GM23248 (cell line): Measurements from ENCODE around the gene ANKRD24. TPM values are rescaled to one million over a fixed set of nuclear protein-coding genes. Genes with fewer than 3 reads are reported as not detected.

Experiments used
- DNase-seq: peaks from one replicate; pipeline ENCODE4 v3.0.0-alpha.2; 2015
- H2AFZ ChIP-seq: fragments of 200-600 bp; sonication (generic); 2 replicates; pipeline ENCODE4 v1.6.1; 2016; ENCODE audit warnings: antibody characterized with exemption
- H3F3A ChIP-seq: fragments of 200-600 bp; sonication (generic); 2 replicates; pipeline ENCODE4 v1.6.1; 2016; ENCODE audit warnings: mild to moderate bottlenecking, antibody characterized with exemption, mixed run types; ENCODE audit not compliant: insufficient read depth
- H3K27ac ChIP-seq: fragments of 200-600 bp; sonication (generic); 2 replicates; pipeline ENCODE4 v1.5.1; 2016; ENCODE audit warnings: mild to moderate bottlenecking
- H3K27me3 ChIP-seq: fragments of 200-600 bp; sonication (generic); replicated peaks from 2 replicates; pipeline ENCODE4 v1.6.1; 2016; ENCODE audit warnings: mild to moderate bottlenecking; ENCODE audit not compliant: insufficient read depth
- H3K36me3 ChIP-seq: fragments of 200-600 bp; sonication (generic); 2 replicates; pipeline ENCODE4 v1.6.1; 2016; ENCODE audit warnings: low read depth, mild to moderate bottlenecking
- H3K4me1 ChIP-seq: fragments of 200-600 bp; sonication (generic); 2 replicates; pipeline ENCODE4 v1.6.1; 2016; ENCODE audit warnings: mild to moderate bottlenecking; ENCODE audit not compliant: insufficient read depth
- H3K4me2 ChIP-seq: fragments of 200-600 bp; sonication (generic); one replicate; pipeline ENCODE4 v1.6.1; 2016; ENCODE audit warnings: mild to moderate bottlenecking; ENCODE audit not compliant: unreplicated experiment
- H3K4me3 ChIP-seq: fragments of 200-600 bp; sonication (generic); 2 replicates; pipeline ENCODE4 v1.5.1; 2016; ENCODE audit warnings: mild to moderate bottlenecking
- H3K79me2 ChIP-seq: fragments of 200-600 bp; sonication (generic); 2 replicates; pipeline ENCODE4 v1.6.1; 2016; ENCODE audit warnings: mild to moderate bottlenecking; ENCODE audit not compliant: insufficient read depth
- H3K9ac ChIP-seq: fragments of 200-600 bp; sonication (generic); 2 replicates; pipeline ENCODE4 v1.6.1; 2016; ENCODE audit warnings: mild to moderate bottlenecking
- H3K9me2 ChIP-seq: fragments of 200-600 bp; sonication (generic); 2 replicates; pipeline ENCODE4 v1.6.1; 2016; ENCODE audit warnings: mixed run types, mild to moderate bottlenecking, moderate library complexity; ENCODE audit not compliant: insufficient read depth
- H3K9me3 ChIP-seq: fragments of 200-600 bp; sonication (generic); one replicate; pipeline ENCODE4 v1.6.1; 2017; ENCODE audit warnings: low read depth
- H4K20me1 ChIP-seq: fragments of 200-600 bp; sonication (generic); 2 replicates; pipeline ENCODE4 v1.6.0; 2016; ENCODE audit not compliant: insufficient read depth
- EZH2 ChIP-seq: fragments of 200-600 bp; sonication (generic); IDR thresholded peaks from 2 replicates; pipeline ENCODE4 v1.6.1; 2018; ENCODE audit warnings: antibody characterized with exemption, mild to moderate bottlenecking; ENCODE audit not compliant: insufficient read depth, poor library complexity, severe bottlenecking
- EZH2phosphoT487 ChIP-seq: fragments of 200-600 bp; sonication (generic); IDR thresholded peaks from 2 replicates; pipeline ENCODE4 v1.6.1; 2018; ENCODE audit warnings: antibody characterized with exemption, moderate library complexity, mild to moderate bottlenecking, low read depth; ENCODE audit not compliant: insufficient read depth
- WGBS, 2 experiments: methylation state at CpG; one replicate each; pipeline ENCODE4 v1.1.6; 2015 to 2017; ENCODE audit warnings: low lambda C conversion rate in 2 of 2, low coverage in 1 of 2; ENCODE audit errors: missing lambda C conversion rate in 2 of 2; 5-methylcytosine and 5-hydroxymethylcytosine counted together
- in situ Hi-C: fragments of 300-500 bp; cut with MboI; formaldehyde crosslinking; loops from 2 replicates; pipeline ENCODE4 v1.15.0; 2020
- polyA plus RNA-seq: library from polyadenylated mRNA; unstranded; fragments of >200 nt; fragmentation: Nextera tagmentation; extraction: Ambion mirVana; gene quantifications from 2 replicates; pipeline ENCODE4 v1.2.1, GENCODE V29; 2016
- total RNA-seq: library from RNA; depleted of rRNA; stranded (reverse); fragments of >200 nt; shearing (Covaris generic); gene quantifications from 2 replicates; pipeline ENCODE4 v1.2.3, GENCODE V29; 2014

Gene ANKRD24
- total and polyA plus RNA-seq, 2 experiments from 2014 or later = 0.46 to 0.54 TPM

DNA sequence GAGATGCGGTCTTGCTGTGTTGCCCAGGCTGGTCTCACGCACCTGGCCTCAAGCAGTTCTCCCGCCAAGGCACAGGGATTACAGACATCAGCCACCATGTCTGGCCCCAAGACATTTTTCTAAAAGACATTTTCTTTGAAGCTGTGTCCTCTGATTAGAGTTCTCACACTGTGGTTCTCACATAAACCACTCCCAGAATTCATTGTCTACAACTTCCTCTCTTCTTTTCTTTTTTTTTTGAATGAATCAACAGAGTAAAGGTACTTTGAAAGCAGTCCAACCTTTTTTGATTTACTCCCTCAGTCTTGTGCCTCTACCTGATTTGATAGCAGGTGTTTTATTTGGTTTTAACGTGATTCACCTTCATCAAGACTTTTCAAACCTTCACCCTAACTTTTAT lies 82.3 kb downstream of the ANKRD24 start:
- Histone ChIP-seq H3K4me3 (no peak overlapping the region), H3K9ac (no peak overlapping the region), H4K20me1 (no peaks in the 10 kb centered on the region), H2AFZ (no peak overlapping the region), H3F3A (no peaks in the 10 kb centered on the region), H3K9me2 (no peaks in the 10 kb centered on the region), H3K4me2 (no peak overlapping the region), H3K79me2 (no peaks in the 10 kb centered on the region), H3K27me3 (no peaks in the 10 kb centered on the region), H3K4me1 (no peaks in the 10 kb centered on the region), H3K27ac (no peak overlapping the region), H3K9me3 (no peaks in the 10 kb centered on the region), H3K36me3 (peaks cover 4% of the 10 kb centered on the region; the same call in 1 of the 2 replicates)
- TF ChIP-seq EZH2phosphoT487 (no peak), EZH2 (no peak)
- no peak for DNase-seq
- in situ Hi-C loops = no loop called here
- WGBS, 2 experiments = 84 to 88% methylated on average over 4 of the region's 4 CpGs

DNA sequence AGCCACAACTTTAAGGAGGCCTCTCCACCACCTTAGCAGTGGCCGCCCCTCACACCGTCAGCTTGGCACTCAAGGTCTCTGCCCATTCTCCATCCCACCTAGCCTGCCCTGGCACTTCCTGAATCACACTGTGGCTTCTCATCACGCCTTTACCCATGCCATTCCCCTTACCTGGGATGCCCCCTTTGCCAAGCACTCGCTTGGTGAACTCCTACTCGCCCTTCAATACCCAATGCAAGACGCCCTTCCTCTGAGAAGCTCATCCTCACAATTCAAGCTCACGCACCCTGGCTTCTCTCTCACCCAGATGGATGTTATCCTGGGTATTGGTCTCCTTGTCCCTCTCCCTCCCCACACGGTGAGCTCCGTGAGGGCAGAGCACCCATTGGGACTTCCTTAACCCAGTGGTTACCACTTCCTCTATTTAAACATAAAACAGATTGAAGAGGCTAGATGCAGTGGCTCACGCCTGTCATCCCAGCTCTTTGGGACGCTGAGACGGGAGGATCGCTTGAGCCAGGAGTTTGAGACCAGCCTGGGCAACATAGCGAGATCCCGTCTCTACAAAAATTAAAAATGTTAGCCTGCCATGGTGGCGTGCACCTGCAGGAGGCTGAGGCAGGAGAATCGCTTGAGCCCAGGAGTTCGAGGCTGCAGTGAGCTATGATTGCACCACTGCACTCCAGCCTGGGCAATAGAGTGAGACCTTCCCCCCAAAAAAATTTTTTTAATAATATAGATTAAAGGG lies 83.9 kb downstream of the ANKRD24 start:
- no peaks in the 10 kb centered on the region for H3F3A ChIP-seq
- H3K4me1 ChIP-seq = no peaks in the 10 kb centered on the region
- WGBS, 2 experiments = 89 to 92% methylated on average over 16 to 18 of the region's 18 CpGs
- no peak overlapping the region for H2AFZ ChIP-seq
- no peak overlapping the region for H3K27ac ChIP-seq
- H3K9ac ChIP-seq = no peak overlapping the region
- H4K20me1 ChIP-seq = no peaks in the 10 kb centered on the region
- no peak overlapping the region for H3K4me2 ChIP-seq
- H3K36me3 ChIP-seq = peaks cover 4% of the 10 kb centered on the region; the same call in 1 of the 2 replicates
- in situ Hi-C loops = no loop called here
- no peak for DNase-seq
- H3K9me2 ChIP-seq = no peaks in the 10 kb centered on the region
- no peaks in the 10 kb centered on the region for H3K27me3 ChIP-seq
- H3K4me3 ChIP-seq = no peak overlapping the region
- H3K9me3 ChIP-seq = no peaks in the 10 kb centered on the region
- no peak for TF ChIP-seq EZH2
- H3K79me2 ChIP-seq = no peaks in the 10 kb centered on the region

DNA sequence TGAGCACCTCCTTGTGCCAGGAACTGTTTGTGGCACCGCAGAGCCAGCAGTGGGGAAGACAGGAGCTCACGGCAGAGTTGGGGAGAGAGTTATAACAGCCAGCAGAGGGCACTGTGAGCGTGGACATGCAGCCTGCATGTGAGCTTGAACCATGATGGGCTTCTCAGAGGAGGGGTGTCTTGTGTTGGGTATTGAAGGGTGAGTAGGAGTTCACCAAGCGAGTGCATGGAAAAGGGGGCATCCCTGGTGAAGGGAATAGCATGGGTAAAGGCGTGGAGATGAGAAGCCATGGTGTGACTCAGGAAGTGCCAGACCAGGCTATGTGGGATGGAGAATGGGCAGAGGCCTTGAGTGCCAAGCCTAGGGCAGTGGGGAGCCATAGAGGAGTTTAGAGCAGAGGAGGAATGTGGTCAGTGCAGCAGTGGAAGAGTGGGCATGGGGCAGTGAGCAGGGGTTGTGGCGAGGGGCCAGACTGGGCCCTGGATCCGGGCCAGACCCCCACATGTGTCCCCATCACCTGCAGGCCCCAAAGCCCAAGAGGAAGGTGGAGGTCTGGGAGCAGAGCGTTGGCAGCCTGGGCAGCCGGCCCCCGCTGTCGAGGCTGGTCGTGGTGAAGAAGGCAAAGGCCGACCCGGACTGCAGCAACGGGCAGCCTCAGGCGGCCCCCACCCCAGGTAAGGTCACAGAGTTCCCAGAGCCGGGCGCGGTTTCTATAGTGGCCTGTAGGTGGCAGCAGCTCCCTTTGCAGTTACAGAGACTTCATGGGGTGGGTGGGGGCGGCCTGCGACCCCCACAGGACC lies 84.8 kb downstream of the ANKRD24 start:
- Histone ChIP-seq H4K20me1 (no peaks in the 10 kb centered on the region), H3K27ac (no peak overlapping the region), H3K36me3 (peaks cover 4% of the 10 kb centered on the region; the same call in 1 of the 2 replicates), H2AFZ (no peak overlapping the region), H3K9me3 (no peaks in the 10 kb centered on the region), H3F3A (no peaks in the 10 kb centered on the region), H3K27me3 (no peaks in the 10 kb centered on the region), H3K4me3 (no peak overlapping the region), H3K79me2 (no peaks in the 10 kb centered on the region), H3K4me1 (no peaks in the 10 kb centered on the region), H3K9me2 (no peaks in the 10 kb centered on the region), H3K9ac (no peak overlapping the region), H3K4me2 (no peak overlapping the region)
- in situ Hi-C loops = no loop called here
- TF ChIP-seq EZH2 = no peak
- no peak for TF ChIP-seq EZH2phosphoT487
- peak; percentile 49 for DNase-seq
- 39 to 45% methylated on average over 20 to 21 of the region's 21 CpGs for WGBS, 2 experiments

DNA sequence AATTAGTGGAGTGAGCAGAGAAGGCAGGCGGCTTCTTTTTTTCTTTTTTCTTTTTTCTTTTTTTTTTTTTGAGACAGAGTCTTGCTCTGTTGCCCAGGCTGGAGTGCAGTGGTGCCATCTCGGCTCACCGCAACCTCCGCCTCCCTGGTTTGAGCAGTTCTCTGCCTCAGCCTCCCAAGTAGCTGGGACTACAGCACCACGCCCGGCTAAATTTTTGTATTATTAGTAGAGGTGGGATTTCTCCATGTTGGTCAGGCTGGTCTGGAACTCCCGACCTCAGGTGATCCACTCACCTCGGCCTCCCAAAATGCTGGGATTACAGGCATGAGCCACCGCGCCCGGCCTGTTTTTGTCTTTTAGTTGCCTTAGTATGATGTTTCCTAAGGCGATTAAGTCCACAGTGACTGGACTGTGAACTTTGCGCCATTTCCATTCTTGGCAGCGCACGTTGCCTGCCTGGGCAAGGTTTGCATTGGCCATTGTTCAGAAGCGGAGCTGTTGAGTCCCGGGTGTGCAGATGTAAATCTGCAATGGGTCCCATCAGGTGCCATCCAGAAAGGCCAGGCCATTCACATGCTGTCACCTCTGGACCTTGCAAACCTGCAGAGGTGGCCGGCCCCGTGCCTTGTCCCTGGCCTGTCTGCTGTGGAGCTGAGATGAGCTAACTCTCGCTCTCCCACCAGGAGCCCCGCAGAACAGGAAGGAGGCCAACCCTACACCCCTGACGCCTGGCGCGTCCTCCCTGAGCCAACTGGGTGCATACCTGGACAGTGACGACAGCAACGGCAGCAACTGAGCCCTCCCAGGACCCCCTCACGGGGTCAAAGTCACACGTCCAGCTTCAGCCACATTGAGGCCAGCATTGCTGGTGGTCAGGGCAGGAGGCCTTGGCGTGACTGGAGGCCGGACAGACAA lies 85.7 kb downstream of the ANKRD24 start:
- H3K79me2 ChIP-seq = no peaks in the 10 kb centered on the region
- no peak for DNase-seq
- in situ Hi-C loops = no loop called here
- no peaks in the 10 kb centered on the region for H3K9me2 ChIP-seq
- no peaks in the 10 kb centered on the region for H3K4me1 ChIP-seq
- H3K4me3 ChIP-seq = no peak overlapping the region
- H2AFZ ChIP-seq = no peak overlapping the region
- H3K27me3 ChIP-seq = no peaks in the 10 kb centered on the region
- no peaks in the 10 kb centered on the region for H4K20me1 ChIP-seq
- peaks cover 4% of the 10 kb centered on the region; the same call in 1 of the 2 replicates for H3K36me3 ChIP-seq
- H3K9ac ChIP-seq = no peak overlapping the region
- WGBS, 2 experiments = 85 to 90% methylated on average over 27 to 30 of the region's 30 CpGs
- no peak for TF ChIP-seq EZH2
- TF ChIP-seq EZH2phosphoT487 = no peak
- no peak overlapping the region for H3K27ac ChIP-seq
- H3K9me3 ChIP-seq = no peaks in the 10 kb centered on the region
- H3F3A ChIP-seq = no peaks in the 10 kb centered on the region
- no peak overlapping the region for H3K4me2 ChIP-seq
